HG03457 (cell line): ENCODE results near the gene ATXN7L2.
"Not testable (repeated sequence)": the region's sequence is repeated elsewhere in the genome, so short reads cannot be mapped to it uniquely, and the experiment has no call there.

Experiments used
- ATAC-seq: cut with Tn5 transposase; IDR thresholded peaks from one replicate; pipeline ENCODE4 v1.9.1; 2021; ENCODE audit warnings: moderate number of reproducible peaks; ENCODE audit not compliant: unreplicated experiment

The ATXN7L2 gene, protein sequence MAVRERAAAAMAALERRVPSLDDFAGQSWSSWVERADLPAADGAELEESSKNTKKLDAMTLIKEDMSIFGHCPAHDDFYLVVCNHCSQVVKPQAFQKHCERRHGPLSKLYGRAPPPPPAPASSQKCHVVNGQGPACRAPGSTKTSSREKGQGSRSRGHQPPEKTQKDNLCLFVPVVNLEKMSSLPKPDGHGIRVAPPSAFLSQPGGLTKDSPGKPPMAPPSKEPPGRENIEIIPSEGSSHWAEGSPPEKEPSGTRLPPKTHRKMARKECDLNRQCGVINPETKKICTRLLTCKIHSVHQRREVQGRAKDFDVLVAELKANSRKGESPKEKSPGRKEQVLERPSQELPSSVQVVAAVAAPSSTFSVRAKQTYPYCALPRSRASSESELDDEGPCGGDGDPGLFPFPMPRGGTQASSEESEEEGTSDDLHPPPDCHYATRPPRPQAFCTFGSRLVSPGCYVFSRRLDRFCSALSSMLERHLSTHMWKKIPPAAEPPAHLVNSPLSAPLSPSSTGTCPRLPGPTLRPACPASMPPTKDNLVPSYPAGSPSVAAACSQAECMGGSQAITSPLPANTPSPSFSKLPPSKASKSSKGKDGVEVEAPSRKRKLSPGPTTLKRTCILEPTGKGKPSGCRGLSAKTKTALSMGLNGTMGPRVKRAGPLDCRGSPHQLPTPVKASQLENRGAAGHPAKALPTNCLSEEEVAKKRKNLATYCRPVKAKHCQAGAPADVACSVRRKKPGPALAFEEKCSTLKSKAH

DNA sequence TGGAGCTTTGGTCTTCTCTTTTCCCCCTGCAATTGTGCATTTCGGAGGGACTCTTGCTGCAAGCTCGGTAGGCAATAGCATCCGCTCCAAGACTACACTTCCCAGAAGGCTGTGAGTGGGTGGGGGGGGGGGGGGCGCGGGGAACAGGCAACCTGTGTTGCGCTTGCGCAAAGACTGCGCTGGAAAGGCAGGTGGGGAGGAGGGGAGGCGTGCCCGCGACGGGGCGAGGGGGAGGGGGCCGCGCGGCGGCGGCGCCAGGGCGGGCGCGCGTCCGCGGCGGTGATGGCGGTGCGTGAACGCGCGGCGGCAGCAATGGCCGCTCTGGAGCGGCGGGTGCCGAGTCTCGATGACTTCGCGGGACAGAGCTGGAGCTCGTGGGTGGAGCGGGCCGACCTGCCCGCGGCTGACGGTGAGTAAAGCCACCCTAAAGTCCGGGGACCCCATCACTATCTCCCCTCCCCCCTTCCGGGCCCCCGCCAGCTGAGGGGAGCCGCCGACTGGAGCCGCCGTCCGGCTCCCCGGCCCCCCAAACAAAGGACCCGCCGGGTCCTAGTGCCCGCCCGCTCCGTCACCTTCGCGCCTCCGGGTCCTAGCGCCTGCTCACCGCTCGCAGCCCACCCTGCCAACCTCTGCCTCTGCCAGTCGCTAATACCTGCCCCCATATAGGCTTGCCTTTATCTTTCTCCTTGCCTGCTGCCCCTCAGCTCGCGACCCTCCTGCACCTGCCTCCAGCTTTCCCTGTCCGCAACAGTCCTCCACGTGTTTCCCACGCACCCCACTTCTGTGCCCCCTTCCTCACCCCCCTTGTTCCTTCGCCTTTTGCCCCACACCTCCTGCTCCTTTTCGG, at the start of gene ATXN7L2:
Gene ATXN7L2 (plus strand): TSS at position 234 of the 847 bp plus-strand sequence. CDS start 49 bp downstream, at position 283.
- peak; percentile 45 for ATAC-seq

DNA sequence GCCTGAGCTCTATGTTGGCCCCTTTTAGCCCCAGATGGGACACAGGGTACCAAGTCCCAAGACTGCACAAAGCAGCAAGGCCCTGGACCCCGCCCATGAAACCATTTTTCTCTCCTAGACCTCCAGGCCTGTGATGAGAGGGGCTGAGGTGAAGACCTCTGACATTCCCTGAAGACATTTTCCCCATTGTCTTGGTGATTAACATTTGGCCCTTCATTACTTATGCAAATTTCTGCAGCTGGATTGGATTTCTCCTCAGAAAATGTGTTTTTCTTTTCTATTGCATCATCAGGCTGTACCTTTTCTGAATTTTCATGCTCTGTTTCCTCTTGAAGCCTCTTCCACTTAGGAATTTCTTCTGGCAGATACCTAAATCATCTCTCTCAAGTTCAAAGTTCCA, 49.2 kb upstream of the ATXN7L2 start:
- ATAC-seq, result no peak

DNA sequence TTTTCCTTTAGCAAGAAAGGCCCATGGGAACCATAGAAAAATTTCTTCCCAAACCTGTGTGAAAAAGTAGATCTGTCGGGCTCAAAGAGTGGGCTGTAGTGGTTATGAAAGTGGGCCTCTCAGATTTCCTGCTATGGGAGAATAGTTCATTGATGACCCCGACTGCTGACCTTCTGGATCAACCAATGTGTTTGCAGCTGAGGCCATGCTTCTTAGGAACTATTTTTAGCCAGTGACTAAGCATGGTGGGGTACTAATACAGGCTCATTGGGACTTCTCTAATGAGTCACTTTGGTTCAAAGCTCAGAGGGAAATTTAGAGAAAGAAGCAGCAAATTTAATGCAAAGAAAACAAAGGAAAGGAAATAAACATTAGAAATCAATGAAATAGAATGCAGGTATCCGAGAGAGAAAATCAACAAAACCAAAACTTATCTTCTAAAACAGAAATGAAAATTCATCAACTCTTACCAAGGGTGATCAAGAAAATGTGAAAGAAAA, 44.9 kb upstream of the ATXN7L2 start:
- ATAC-seq, result no peak

DNA sequence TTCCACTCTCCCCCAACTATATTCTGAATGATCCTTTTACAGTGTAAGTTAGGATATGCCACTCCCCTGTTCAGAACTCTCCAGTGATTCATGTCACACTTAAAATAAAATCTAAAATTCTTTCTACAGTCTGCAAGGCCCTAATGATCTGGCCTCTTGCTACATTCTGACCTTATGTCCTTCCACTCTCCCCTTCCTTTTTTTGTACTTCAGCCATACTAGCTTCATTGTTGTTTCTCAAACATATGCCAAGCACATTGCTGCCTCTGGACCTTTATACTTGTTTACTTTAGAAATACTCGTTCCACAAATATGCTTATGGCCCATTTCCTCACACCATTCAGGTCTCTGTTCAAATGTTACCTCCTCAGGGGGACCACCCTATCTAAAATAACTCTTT, 42.6 kb upstream of the ATXN7L2 start:
- no peak for ATAC-seq

DNA sequence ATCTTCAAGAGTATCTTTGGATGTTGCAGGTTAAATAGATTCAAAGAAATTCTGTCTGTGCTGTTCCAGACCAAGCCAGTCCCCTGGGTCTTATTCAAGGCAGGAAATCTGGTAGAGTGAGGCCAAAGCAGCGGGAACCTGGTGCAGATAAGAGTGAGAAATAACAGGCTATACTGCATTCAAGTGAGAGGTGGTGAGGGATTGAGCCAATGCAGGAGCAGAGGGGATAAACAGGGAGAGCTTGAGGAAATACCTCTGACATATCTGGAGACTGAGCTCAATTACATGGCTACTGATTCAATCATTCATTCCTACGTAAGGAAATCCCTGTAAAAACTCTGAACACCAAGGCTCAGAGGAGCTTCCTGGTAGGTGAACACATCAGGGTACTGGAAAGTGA, 40.2 kb upstream of the ATXN7L2 start:
- no peak for ATAC-seq

DNA sequence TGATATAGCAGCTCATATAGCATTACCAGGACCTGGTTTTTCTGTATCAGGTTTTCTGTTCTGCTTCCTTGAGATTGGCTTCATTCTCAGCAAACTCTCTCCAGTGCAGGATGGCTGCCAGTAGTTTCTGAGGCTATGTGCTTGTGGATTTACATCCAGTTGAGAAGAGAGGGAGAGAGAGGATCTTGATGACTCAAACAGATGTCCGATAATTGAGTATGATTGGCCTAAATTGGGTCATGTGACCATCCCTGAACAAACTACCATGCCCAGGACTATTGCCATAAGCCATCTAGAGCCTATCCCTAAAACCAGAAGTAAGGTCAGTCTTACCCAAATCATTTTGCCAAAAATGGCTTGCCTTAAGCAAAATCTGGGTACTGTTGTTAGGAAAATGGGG, 39.4 kb upstream of the ATXN7L2 start:
- ATAC-seq, result no peak

DNA sequence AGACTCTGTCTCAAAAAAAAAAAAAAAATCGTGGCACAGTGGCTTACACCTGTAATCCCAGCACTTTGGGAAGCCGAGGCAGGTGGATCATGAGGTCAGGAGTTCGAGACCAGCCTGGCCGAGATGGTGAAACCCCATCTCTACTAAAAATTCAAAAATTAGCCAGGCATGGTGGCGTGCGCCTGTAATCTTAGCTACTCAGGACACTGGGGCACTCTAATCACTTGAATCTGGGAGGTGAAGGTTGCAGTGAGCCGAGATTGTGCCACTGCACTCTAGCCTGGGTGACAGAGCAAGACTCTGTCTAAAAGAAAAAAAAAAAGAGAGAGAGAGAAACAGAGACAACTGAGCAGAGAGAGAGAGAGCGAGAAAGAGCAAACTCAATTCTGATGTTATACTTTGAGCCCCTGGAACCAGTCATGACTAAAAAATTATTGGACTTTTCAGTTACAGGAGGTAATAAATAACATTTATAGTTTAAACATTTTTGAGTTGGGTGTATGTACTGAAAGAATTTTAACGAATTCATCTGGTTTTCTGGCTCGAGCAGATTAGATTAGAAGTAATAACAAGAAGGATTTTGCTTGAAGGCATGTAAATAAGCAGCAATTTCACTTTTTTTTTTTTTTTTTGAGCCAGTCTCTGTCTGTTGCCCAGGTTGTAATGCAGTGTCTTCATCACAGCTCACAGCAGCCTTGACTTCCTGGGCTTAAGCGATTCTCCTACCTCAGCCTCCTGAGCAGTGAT, 37.6 kb upstream of the ATXN7L2 start:
- not testable (repeated sequence) for ATAC-seq

DNA sequence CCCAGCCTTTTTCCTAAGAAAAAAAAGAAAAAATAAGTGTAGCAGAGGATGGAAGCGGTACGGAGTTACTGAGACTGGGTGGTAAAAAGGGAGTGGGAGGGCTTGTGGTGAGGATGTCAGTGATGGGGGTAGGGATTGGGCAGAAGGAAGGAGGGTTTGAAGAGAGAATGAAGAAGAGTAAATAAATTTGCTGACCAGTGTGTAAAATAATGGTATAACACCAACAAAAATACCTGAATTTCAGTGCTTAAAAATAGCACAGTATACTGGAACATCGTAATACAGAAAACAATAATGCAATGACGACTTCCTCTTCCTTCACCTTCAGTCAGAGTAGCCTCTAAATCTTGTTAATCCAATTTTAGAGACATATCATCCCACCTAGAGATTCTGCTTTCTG, 36.2 kb upstream of the ATXN7L2 start:
- ATAC-seq, result no peak

DNA sequence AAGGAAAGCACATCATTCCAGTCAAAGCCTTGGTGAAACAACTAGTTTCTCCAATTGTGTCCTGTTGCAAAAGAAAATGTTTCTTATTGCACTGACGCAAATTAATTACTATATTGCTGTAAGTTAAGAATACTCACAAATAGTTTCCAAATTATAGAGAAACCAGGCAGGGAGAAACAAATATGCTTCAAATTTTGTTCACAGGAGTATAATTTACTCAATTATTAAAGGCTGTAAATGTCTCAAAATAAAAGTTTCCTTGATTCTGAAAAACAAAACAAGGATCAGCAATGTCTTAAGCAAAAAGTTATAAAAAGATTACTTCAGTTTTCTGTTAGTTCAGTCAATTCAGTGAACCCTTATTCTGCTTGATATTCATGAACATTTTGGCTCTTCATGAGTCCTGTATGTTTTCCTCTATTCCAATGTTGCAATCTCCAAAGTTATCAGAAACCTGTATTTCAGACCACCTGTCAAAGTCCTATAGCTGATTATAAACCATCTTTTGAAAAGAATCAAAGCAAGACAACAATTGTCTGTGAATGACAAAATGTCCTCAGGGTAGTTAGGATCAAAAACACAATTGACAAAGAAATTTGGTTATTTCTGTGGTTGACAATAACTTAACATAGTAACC, 29.1 kb upstream of the ATXN7L2 start:
- no peak for ATAC-seq

DNA sequence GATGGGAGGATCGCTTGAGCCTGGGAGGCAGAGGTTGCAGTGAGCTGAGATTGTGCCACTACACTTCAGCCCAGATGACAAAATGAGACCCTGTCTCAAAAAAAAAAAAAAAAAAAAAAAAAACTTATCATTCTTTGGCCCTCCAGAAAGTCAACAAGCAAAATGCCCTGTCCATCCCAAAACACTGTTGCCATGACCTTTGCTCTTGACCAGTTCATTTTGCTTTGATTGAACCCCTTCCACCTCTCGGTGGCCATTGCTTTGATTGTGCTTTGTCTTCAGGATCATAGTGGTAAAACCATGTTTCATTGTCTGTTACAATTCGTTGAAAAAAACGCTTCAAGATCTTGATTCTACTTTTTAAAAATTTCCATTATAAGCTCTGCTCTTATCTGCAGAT, 25.9 kb upstream of the ATXN7L2 start:
- ATAC-seq, result no peak

DNA sequence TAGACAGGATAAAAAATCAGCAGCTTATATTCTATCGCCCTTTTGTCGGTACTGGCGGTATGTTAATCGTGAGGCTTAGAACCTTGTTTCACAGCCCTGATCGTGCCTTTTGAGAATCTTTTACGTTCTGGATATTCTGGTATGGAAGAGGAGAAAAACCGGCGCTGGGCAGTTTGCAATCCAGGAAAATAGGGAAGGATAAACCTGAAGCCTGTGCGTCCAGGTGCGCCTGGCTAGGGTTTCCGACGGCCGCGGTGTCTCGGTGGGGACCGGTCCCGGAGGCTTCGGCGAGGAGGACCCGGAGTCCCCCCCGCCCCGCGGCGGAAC, 17.6 kb upstream of the ATXN7L2 start:
- ATAC-seq, result no peak

DNA sequence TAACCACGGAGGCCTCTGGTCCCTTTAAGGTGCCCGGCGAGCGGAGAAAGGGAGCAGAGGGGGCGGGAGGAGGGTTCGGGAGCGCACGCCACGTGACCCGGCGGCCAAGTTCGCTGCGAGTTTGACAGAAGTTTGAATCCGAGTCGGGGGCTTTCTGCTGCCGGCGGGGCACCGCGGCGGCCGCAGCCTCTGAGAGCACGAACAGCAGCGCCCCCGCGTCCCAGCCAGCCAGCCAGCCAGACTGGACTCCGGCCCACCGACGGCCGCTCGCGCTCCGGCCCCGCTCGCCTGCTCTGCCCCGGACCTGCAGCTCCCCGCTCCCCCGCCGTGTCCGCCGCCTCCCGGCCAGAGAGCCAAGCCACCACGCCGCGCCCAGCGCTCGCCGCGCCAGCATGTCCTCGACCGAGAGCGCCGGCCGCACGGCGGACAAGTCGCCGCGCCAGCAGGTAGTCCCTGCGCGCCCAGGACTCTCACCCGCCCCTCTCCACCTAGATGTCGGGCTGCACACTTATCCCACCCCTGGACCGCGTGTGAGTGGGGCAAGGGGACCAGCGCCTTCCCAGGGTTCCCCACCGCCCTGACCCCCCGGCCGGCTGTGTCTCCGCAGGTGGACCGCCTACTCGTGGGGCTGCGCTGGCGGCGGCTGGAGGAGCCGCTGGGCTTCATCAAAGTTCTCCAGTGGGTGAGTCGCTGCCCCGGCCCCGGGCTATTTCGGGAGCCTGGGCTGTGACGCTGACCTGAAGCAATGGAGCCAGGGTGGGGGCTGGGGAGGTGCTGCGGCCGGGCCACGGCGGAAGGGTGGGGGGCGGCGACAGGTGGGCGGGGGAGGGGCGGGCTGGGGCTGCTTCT, 17.0 kb upstream of the ATXN7L2 start, which contains the start of gene SYPL2:
Gene SYPL2 (plus strand): TSS at position 95 of the 849 bp plus-strand sequence. CDS start 298 bp downstream, at position 393.
- ATAC-seq, result no peak

DNA sequence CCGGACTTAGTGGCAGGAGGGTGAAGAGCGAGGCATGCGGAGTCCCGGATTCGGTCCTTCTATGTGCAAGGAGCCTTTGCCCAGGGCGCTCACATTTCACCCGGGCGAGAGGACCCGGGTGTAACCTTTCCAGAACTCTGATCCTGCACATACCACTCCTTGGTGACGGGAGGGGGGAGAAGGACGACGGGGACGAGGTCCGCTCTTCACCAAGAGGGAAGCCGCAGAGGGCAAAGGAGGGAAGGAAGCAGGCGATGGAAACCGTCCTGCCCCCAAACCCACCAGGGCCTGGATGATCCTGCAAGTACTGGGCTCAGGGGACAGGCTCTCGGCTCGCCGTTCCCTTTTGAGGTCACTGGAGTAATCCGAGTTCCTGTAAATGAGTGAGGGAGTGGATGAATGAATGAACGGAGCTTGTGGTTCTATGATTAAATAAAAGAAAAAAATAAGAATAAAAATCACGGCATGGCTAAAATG, 16.4 kb upstream of the ATXN7L2 start:
- no peak for ATAC-seq

DNA sequence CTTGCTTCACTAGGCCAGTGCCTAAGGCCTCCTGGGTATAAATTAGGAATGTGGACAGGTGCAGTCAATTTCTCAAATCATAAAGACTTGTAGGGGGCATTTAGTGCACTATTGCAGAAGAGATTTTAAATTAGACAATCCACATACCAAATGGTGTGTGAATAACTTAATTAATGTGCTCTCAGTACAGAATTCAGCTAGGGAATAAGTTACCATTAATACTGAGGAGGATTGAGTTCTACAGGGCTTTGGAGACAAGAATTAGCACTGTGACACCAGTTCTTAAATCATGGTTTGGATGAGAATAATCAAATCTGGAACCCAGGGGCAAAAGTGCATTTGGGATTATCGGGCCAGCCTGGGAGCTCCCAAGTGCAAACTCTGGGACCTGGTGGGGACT, 15.6 kb upstream of the ATXN7L2 start:
- ATAC-seq, result no peak

DNA sequence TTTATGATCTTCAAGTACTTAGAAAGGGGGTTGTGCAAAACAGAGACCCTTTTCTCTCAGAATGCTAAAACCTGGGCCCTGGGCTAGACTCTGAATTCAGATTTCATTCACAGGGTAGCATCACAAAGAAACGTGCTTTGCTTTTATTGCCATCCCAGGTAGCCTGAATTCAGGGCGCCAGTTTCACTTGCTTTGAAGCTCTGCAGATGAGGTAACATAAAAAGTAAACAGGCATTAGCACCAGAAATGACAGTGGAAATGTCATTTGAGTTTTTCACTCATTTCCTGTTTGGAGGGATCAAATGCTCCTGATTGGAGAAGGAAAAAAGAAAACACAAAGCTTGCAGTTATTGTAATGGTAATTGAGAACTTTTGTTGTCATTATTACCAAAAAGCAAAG, 14.8 kb upstream of the ATXN7L2 start:
- no peak for ATAC-seq

DNA sequence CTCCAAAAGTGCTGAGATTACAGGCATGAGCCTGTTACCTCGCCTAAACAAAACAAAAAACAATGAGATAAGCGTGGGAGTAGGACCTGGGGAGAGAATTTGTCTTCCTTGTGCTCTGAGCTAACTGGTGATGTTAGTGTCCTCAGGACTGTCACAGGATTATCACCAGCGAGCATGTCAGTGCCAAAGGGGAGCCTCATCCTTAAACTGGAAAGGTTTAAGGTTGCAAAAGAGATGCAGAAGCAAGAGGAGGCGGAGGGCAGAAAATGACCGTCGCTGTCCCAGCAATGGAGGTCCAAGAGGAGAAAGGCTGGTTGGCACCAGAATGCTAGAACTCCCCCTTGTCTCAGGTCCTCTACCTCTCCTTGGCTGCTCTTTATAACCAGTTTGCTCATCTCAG, 13.5 kb upstream of the ATXN7L2 start:
- no peak for ATAC-seq

DNA sequence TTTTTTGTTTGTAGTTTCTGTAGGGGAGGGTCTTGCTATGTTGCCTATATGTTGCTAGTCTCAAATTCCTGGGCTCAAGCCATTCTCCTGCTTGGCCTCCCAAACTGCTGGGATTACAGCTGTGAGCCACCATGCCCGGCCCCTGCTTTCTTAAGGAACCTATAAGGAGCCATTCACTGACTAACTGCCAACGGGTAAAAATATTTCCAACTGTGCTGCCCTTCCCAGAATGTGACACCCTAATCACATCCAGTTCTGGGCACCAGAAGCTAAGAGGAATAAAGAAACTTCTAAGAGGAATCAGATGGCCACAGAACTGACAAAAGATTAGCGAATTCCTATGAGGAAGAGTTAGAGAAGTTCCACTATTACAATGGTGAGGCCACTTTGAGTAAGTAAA, 10.9 kb upstream of the ATXN7L2 start:
- no peak for ATAC-seq

DNA sequence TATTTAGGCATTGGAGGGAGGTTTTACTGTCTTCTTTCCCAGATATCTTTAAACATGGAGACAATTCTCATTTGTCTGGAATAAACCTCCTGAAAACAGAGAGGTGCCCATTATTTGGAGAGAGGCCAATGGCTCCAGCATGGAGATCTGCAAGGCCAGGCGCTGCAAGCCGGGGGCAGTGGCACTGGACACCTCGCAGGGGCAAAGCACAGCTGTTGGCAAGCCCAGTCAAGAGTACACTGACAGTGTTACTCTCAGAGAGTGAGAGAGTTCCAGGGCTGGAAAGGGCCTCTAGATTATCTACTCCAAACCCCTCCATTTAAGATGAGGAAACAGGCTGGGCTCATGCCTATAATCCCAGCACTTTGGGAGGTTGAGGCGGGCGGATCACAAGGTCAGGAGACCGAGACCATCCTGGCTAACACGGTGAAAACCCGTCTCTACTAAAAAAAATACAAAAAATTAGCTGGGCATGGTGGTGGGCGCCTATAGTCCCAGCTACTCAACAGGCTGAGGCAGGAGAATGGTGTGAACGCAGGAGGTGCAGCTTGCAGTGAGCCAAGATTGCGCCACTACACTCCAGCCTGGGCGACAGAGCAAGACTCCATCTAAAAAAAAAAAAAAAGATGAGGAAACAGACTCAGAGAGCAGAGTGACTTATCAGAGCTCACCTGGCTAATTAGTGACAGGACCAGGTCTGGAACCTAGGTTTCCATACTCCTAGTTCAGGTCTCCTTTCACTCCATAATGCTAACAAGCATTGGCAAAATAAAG, 10.2 kb upstream of the ATXN7L2 start:
- not testable (repeated sequence) for ATAC-seq
